HG02610 (cell line): ENCODE results near the gene CNTN4.
"Not testable (repeated sequence)": the region's sequence is repeated elsewhere in the genome, so short reads cannot be mapped to it uniquely, and the experiment has no call there.

Experiments
- ATAC-seq: cut with Tn5 transposase; IDR thresholded peaks from one replicate; pipeline ENCODE4 v1.9.1; 2021; ENCODE audit warnings: mild to moderate bottlenecking, moderate library complexity; ENCODE audit not compliant: unreplicated experiment

The CNTN4 gene

DNA sequence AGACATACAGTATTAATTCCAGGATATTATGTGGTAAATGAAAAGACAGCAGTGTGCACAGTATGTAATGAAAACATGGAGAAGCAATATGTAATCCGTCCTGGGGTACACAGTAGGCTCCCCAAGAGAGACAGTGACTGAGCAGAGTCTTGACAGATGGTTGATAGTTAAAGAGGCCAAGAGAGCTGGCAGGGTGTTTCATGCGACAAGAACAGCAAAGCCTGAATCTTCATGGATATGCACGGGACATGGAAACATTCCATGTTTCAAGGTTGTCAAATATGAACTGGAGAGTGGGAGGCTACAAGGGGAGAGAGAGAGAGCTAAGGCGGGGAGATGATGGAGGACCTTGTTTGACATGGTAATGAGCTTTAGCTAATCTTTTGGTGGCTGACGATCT lies 673.1 kb downstream of the CNTN4 start:
- no peak for ATAC-seq

GRCh38 chr3:2772803-2773202 lies 674.1 kb downstream of the CNTN4 start:
- no peak for ATAC-seq

- no peak for ATAC-seq
These were observed 676.0 kb downstream of the CNTN4 start for GRCh38 chr3:2774481-2775249.

- ATAC-seq, result no peak
These were observed 684.6 kb downstream of the CNTN4 start for GRCh38 chr3:2783261-2783660.

DNA sequence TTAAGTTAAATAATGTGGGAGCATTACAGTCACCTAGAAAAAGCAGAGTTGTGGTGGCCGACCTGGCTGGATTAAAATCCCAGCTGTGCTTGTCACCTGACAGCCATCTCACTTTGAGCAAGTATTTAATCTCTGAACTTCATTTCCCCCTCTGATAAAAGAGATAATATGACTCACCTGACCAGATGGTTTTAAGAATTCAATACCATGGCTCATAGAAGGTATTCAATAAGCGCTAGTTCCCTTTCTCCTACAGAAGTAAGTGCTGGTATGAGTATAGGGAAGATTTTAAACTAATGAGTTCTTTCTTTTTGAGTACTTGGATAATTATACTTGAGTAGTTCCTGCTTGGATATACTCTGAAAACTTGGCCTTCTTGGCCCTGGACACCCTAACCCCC lies 686.0 kb downstream of the CNTN4 start:
- no peak for ATAC-seq

GRCh38 chr3:2790266-2790815 lies 691.7 kb downstream of the CNTN4 start:
- no peak for ATAC-seq

- ATAC-seq, result no peak
These were observed 693.8 kb downstream of the CNTN4 start for GRCh38 chr3:2792432-2792831.

DNA sequence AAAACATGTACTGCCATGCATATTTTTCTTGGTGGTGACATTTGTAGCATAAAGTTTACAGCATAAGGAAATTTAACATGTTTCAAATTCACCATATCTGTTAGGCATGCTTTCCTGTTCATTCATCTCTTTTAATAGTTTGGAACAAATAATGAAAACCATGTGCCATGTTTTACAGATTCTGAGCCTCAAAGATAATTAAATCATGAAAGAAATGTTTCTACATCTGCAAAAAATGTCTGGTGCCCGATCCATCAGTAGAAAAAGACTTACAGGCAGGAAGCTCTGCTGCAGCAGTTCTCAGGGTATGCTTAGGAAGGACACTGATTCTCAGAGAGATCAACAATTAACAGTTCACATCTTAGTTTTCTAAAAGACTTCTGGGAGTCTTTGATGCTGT lies 695.3 kb downstream of the CNTN4 start:
- no peak for ATAC-seq

GRCh38 chr3:2802429-2802828 lies 703.8 kb downstream of the CNTN4 start:
- no peak for ATAC-seq

- ATAC-seq, result no peak
These were observed 708.8 kb downstream of the CNTN4 start for GRCh38 chr3:2807514-2807913.

GRCh38 chr3:2810723-2811122 lies 712.1 kb downstream of the CNTN4 start:
- ATAC-seq, result no peak

DNA sequence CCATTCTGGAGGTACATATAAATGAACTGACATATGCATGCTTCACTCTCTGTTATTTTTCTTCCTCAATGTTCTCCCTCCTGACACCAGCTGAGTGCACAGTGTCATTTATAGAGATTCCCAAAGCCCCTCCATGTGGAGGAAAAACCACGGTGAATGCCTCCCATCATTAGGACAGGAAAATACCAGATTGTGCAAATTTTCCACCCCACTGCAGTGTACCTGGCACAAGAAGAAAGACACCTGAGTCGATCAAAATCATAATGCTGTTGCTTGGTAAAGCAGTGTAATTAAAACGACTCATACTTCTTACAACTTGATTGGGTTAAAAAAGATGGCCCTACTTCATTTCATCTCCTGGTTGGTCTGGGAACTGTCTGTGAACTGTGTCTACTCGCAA lies 720.9 kb downstream of the CNTN4 start:
- ATAC-seq, result no peak

DNA sequence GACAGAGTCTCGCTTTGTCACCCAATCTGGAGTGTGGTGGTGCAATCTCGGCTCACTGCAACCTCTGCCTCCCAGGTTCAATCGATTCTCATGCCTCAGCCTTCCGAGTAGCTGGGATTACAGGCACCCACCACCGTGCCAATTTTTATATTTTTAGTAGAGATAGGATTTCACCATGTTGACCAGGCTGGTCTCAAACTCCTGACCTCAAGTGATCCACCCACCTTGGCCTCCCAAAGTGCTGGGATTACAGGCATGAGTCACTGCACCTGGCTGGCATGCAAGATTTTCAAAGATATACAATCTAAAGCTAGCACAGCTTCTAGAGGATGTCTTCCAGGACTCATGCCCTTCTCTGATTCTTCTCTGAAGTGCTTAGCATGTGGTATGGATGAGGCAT lies 722.3 kb downstream of the CNTN4 start:
- not testable (repeated sequence) for ATAC-seq

- no peak for ATAC-seq
These were observed 723.9 kb downstream of the CNTN4 start for GRCh38 chr3:2822611-2823010.

DNA sequence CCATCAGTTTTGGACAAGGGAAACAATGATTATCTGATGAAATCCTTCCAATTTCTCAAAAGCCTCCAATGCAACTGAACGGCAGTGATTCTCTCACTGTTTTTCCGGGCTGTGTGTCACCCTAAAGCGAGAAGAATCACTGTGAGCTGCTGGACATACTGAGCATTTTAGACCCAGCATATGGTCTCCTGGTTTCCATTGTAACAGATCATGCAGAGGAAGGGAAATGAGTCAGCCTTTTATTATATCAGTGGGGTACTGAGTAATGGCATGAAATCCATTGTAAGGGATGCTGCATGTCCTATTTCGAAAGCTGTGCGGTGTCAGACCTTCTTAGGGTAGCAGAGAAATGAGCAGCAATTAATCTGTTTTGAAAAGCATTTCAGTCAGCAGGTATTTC lies 724.4 kb downstream of the CNTN4 start:
- no peak for ATAC-seq

GRCh38 chr3:2823437-2824211 lies 725.0 kb downstream of the CNTN4 start:
- ATAC-seq, result no peak

GRCh38 chr3:2826036-2826435 lies 727.4 kb downstream of the CNTN4 start:
- no peak for ATAC-seq

GRCh38 chr3:2826453-2826852 lies 727.8 kb downstream of the CNTN4 start:
- ATAC-seq, result peak; percentile 68

GRCh38 chr3:2837239-2837638 lies 738.6 kb downstream of the CNTN4 start:
- no peak for ATAC-seq

DNA sequence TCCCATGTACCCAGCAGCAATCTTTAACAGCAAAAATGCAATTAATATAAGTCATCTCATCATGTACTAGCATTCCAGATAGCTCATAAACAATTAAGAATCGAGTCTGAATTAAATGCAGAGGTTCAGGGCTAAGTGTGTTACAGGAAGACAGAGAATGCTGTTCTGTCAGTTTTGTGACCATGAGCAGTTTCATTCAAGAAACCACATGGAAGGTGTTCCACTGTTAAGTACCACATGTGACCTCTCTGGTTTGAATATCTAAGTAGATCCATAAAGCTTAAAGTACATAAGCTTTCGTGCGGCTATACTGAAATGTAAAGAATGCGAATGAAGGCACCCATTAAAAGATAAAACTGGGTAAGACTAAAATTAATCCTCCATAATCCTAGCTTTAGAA lies 739.2 kb downstream of the CNTN4 start:
- no peak for ATAC-seq

DNA sequence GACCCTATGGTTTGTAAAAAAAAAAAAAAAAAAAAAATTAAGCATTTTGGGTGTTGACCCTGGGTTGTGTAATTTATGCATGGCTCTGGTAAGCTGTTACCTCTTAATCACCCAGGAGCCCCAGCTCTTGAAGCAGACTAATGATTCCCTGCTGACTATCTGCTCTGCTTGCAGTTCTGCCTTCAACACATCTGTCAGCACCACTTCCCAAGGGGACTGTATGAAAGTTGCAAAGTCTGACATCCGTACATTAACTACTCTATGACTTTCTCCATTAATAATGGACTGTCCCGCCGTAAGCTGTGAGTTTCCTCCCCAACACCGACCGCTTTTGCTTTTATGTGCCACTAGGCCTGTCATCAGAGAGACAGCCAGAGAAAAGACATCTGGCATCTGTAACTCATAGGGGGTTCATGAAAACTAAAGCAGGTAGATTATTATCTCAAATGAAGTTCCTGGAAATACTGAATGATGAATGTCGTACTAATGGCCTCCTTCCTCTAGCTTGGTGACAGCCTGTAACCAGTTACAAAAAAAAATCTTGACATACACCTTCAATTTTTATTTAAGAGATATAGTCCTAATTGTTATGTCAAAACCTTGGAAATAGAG lies 740.0 kb downstream of the CNTN4 start:
- no peak for ATAC-seq

- ATAC-seq, result no peak
These were observed 741.2 kb downstream of the CNTN4 start for GRCh38 chr3:2839876-2840275.
